Measurements from ENCODE around the gene WDPCP.

DNA sequence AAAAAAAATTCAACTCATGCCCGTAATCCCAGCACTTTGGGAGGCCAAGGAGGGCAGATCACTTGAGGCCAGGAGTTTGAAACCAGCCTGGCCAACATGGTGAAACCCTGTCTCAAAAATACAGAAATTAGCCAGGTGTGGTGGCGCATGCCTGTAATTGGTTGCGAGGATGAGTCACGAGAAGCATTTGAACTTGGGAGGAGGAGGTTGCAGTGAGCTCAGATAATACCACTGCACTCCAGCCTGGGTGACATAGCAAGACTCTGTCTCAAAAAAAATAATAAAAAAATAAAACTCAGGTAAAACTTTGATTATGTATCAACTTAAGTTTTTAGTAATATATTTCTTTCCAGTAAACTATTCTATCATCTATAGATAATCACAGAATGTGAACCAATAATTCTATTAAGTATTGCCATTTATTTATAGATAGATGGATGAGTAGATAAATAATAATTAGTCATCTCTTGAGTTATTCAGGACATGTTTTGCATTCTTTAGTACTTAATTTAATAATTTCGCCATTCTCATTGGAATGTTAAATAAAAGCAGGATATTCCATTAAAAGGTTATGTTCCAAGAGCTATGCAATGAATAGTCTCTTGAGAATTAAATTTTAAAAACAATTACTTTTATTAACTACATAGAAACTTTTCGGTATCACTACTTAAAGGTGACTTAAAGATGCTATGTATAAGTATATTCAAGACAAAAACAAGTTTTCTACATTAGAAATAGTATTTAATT, 48.7 kb downstream of the WDPCP start:
- TF ChIP-seq, protein P1, sequence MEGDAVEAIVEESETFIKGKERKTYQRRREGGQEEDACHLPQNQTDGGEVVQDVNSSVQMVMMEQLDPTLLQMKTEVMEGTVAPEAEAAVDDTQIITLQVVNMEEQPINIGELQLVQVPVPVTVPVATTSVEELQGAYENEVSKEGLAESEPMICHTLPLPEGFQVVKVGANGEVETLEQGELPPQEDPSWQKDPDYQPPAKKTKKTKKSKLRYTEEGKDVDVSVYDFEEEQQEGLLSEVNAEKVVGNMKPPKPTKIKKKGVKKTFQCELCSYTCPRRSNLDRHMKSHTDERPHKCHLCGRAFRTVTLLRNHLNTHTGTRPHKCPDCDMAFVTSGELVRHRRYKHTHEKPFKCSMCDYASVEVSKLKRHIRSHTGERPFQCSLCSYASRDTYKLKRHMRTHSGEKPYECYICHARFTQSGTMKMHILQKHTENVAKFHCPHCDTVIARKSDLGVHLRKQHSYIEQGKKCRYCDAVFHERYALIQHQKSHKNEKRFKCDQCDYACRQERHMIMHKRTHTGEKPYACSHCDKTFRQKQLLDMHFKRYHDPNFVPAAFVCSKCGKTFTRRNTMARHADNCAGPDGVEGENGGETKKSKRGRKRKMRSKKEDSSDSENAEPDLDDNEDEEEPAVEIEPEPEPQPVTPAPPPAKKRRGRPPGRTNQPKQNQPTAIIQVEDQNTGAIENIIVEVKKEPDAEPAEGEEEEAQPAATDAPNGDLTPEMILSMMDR (IDR thresholded peaks at IDR 0.05; ENCODE audit: control extremely low read depth in 1 of 3, insufficient read depth in 1 of 3, low read depth in 1 of 3, low read length in 3 of 3): no peak
- TF ChIP-seq BCL11A (IDR thresholded peaks at IDR 0.05; ENCODE audit: low read depth in 2 of 2, low read length in 2 of 2): no peak
- TF ChIP-seq POLR2A (IDR thresholded peaks at IDR 0.05; ENCODE audit: control extremely low read depth in 1 of 2, low read depth in 2 of 2, low read length in 2 of 2): no peak
- TF ChIP-seq RFX5 (IDR thresholded peaks at IDR 0.05; ENCODE audit: borderline replicate concordance, low read depth, low read length): no peak
- TF ChIP-seq POLR2AphosphoS5 (IDR thresholded peaks at IDR 0.05; ENCODE audit: low read depth, low read length): no peak
- TF ChIP-seq CREB1 (IDR thresholded peaks at IDR 0.05): no peak
- TF ChIP-seq KDM1A (IDR thresholded peaks at IDR 0.05; ENCODE audit: borderline replicate concordance, low read length): no peak
- TF ChIP-seq CBX8 (IDR thresholded peaks at IDR 0.05; ENCODE audit: borderline replicate concordance, low read depth, low read length): no peak
- TF ChIP-seq TAF1 (IDR thresholded peaks at IDR 0.05; ENCODE audit: low read depth, low read length): no peak
- TF ChIP-seq, protein P2, sequence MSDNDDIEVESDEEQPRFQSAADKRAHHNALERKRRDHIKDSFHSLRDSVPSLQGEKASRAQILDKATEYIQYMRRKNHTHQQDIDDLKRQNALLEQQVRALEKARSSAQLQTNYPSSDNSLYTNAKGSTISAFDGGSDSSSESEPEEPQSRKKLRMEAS (IDR thresholded peaks at IDR 0.05): no peak
- no peak for TF ChIP-seq HDAC2 (IDR thresholded peaks at IDR 0.05; ENCODE audit: borderline replicate concordance in 1 of 2, low read depth in 2 of 2, low read length in 2 of 2)
